Measurements from ENCODE around the gene PCDHGA6. TPM values are rescaled to one million over a fixed set of nuclear protein-coding genes. Genes with fewer than 3 reads are reported as not detected.

PCDHGA6 gene
- total and polyA plus RNA-seq, 2 of the 8 experiments (the other 6 are each of a cell fraction or from before 2014, with no cell fraction given), result 1.4 to 2.0 TPM

DNA sequence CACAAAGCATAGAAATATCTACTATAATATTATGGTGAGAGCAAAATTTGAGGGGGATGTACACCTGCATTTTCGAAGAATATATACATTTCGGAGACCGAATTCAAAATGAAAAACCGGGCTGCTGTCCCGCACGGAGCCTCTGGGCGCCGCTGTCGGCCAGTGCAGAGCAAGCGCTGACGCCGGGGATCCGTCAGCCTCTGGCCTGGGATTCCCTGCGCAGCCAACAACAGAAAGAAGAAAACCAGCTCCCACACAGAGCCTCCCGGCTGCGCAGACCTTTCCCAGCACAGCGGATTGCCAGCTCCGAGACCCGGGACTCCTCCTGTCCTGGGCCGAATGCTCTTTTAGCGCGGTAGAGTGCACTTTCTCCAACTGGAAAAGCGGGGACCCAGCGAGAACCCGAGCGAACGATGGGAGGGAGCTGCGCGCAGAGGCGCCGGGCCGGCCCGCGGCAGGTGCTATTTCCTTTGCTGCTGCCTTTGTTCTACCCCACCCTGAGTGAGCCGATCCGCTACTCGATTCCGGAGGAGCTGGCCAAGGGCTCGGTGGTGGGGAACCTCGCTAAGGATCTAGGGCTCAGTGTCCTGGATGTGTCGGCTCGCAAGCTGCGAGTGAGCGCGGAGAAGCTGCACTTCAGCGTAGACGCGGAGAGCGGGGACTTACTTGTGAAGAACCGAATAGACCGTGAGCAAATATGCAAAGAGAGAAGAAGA lies 34.3 kb downstream of the PCDHGA6 start, which contains the start of gene PCDHGB6 (continued):
- peak; percentile 41; the same call in 1 of the 2 replicates for TF ChIP-seq SUZ12 (IDR thresholded peaks at IDR 0.05; ENCODE audit: low read length)
- TF ChIP-seq NRF1 (IDR thresholded peaks at IDR 0.05; ENCODE audit: low read depth, low read length), result peak; percentile 34; the same call in 1 of the 2 replicates
- 0 out of 2 replicates have a peak, but pooled peaks have one; percentile 58 for TF ChIP-seq TAF1 (IDR thresholded peaks at IDR 0.05; ENCODE audit: low read depth, low read length)
- TF ChIP-seq POLR2A (IDR thresholded peaks at IDR 0.05; ENCODE audit: control extremely low read depth in 1 of 2, low read depth in 2 of 2, low read length in 2 of 2), result peak in 1 of 2 experiments; percentile 30; a peak in 1 of 3 replicates
- TF ChIP-seq SP4 (IDR thresholded peaks at IDR 0.05; ENCODE audit: low read length), result 0 out of 2 replicates have a peak, but pooled peaks have one; percentile 49
- TF ChIP-seq CREB1 (IDR thresholded peaks at IDR 0.05), result peak; percentile 56; the same call in 1 of the 2 replicates
- TF ChIP-seq, protein P1, sequence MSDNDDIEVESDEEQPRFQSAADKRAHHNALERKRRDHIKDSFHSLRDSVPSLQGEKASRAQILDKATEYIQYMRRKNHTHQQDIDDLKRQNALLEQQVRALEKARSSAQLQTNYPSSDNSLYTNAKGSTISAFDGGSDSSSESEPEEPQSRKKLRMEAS (IDR thresholded peaks at IDR 0.05), result peak; percentile 18; the same call in 1 of the 2 replicates
- 0 out of 2 replicates have a peak, but pooled peaks have one; percentile 32 for TF ChIP-seq TBP (IDR thresholded peaks at IDR 0.05; ENCODE audit: low read depth, low read length)
- TF ChIP-seq, protein P2, sequence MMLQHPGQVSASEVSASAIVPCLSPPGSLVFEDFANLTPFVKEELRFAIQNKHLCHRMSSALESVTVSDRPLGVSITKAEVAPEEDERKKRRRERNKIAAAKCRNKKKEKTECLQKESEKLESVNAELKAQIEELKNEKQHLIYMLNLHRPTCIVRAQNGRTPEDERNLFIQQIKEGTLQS (IDR thresholded peaks at IDR 0.05; ENCODE audit: insufficient read depth, low read depth, low read length), result 0 out of 2 replicates have a peak, but pooled peaks have one; percentile 2
- 0 out of 4 replicates have a peak, but pooled peaks of 1 of the 2 experiments have one; percentile 68 for TF ChIP-seq HDAC2 (IDR thresholded peaks at IDR 0.05; ENCODE audit: borderline replicate concordance in 1 of 2, low read depth in 2 of 2, low read length in 2 of 2)
- peak; percentile 40; the same call in 1 of the 2 replicates for TF ChIP-seq PHF8 (conservative IDR thresholded peaks at IDR 0.05; ENCODE audit: low read depth, low read length)

Measured in H1 (cell line).